ENCODE measurements around the gene ZDHHC12.

Gene ZDHHC12

GRCh38 chr9:128677794-128678193, 46.1 kb downstream of the ZDHHC12 start:
- DNase-seq (ENCODE audit: insufficient read length, low spot score) (no peak), FAIRE-seq (no peak)
- no peak for TF ChIP-seq POLR2A (IDR thresholded peaks at IDR 0.05; ENCODE audit: low read depth, low read length)

- TF ChIP-seq POLR2A (IDR thresholded peaks at IDR 0.05; ENCODE audit: low read depth, low read length): no peak
- DNase-seq (ENCODE audit: insufficient read length, low spot score): no peak
- no peak for FAIRE-seq
Observed at GRCh38 chr9:128675382-128675781, 48.5 kb downstream of the ZDHHC12 start.

Data from H54 (cell line).